Ovary (tissue), 9 donors: ENCODE measurements around the gene TMSB15A. TPM values are rescaled to one million over a fixed set of nuclear protein-coding genes. Genes with fewer than 3 reads are reported as not detected.
"Not testable (repeated sequence)": the region's sequence is repeated elsewhere in the genome, so short reads cannot be mapped to it uniquely, and the experiment has no call there.

Experiments used
- DNase-seq, 5 donors: peaks; one replicate each; pipeline ENCODE4 v3.0.0-alpha.2; 2019 to 2020
- H3K27ac ChIP-seq, 2 donors: fragments of 200-600 bp; one replicate each; pipeline versions ENCODE4 v1.5.1 to v1.8.0; 2019 to 2022
- H3K27me3 ChIP-seq: fragments of 200-600 bp; one replicate; pipeline ENCODE4 v1.8.0; 2022
- H3K36me3 ChIP-seq: fragments of 200-600 bp; sonication (generic); one replicate; pipeline ENCODE4 v1.5.1; 2019
- H3K4me1 ChIP-seq: one replicate; pipeline ENCODE4 v1.8.1; 2013; ENCODE audit warnings: mild to moderate bottlenecking, moderate library complexity; ENCODE audit not compliant: insufficient read depth
- H3K4me3 ChIP-seq: fragments of 200-600 bp; sonication (generic); one replicate; pipeline ENCODE4 v1.5.1; 2017
- H3K9me3 ChIP-seq, 2 donors: fragments of 200-600 bp in 1 of 2; sonication (generic) in 1 of 2; one replicate each; pipeline versions ENCODE4 v1.5.1 to v1.8.1; 2013 to 2019; ENCODE audit warnings: mild to moderate bottlenecking in 1 of 2, moderate library complexity in 1 of 2
- CTCF ChIP-seq, 3 donors: fragments of 450-650 bp in 2 of 3; fragments of 200-600 bp in 1 of 3; IDR thresholded peaks; one replicate each; pipeline versions ENCODE4 v1.5.1 to v1.8.0; 2016 to 2022; ENCODE audit warnings: antibody characterized with exemption in 3 of 3, mild to moderate bottlenecking in 1 of 3
- EP300 ChIP-seq: sonication (generic); formaldehyde crosslinking; IDR thresholded peaks from one replicate; pipeline ENCODE4 v1.6.1; 2017; ENCODE audit warnings: antibody characterized with exemption
- POLR2A ChIP-seq: fragments of 450-650 bp; IDR thresholded peaks from one replicate; pipeline ENCODE4 v1.6.1; 2017; ENCODE audit warnings: antibody characterized with exemption, mild to moderate bottlenecking, moderate library complexity
- WGBS, 3 donors: extraction: QIAGEN DNeasy Blood & Tissue Kit in 1 of 3; methylation state at CpG; one replicate each; pipeline versions ENCODE4 v1.1.5 to v1.1.7; 2013 to 2017; 5-methylcytosine and 5-hydroxymethylcytosine counted together
- intact Hi-C, 4 donors: fragments of 100-400 bp; cut with DNase I; formaldehyde crosslinking; loops; one replicate each; pipeline versions ENCODE4 v1.11.0 to v1.15.1; 2022 to 2023
- polyA plus RNA-seq, 2 donors: library from polyadenylated mRNA; stranded (reverse); fragments of 200-250 nt in 1 of 2; fragments of 350-450 nt in 1 of 2; fragmentation: Illumina TruSeq in 1 of 2; extraction: RNeasy Lipid Tissue Mini Kit (QIAGEN cat#74804) in 1 of 2; gene quantifications; one replicate each; pipeline ENCODE4 v1.2.3, GENCODE V29; 2013 to 2014
- total RNA-seq, 7 donors: library from RNA; depleted of rRNA in 2 of 7; stranded (reverse); fragments of >200 nt in 2 of 7; fragmentation: NEBNext Ultra II Directional in 3 of 7; extraction: Animal tissue kit (Norgen Biotek cat#: 25700) in 3 of 7; gene quantifications; one replicate each; pipeline versions ENCODE4 v1.1.0 to v1.2.4, GENCODE V29; 2016 to 2023
- donor health status: DM: no; HTN: no; CAD: no; lungs with moderate emphysema.
- donor health status: DM: no; HTN: no; CAD: no.
- donor health status: Bipolar disorder and iron deficiency.
- donor health status: DM: yes; HTN: yes; CAD: no.
- donor health status: DM: no; HTN: no; CAD: no.
- donor health status: DM: yes; HTN: yes; CAD: no.

Gene TMSB15A
- total and polyA plus RNA-seq, 9 donors = 0.74 to 12.9 (median 4.2) TPM

- no peak for TF ChIP-seq POLR2A
- TF ChIP-seq EP300 = no peak
- TF ChIP-seq CTCF (IDR thresholded peaks at IDR 0.05) = no peak
- no peak for DNase-seq
- no peaks in the 10 kb centered on the region for H3K27me3 ChIP-seq
- no peaks in the 10 kb centered on the region for H3K36me3 ChIP-seq
- no peaks in the 10 kb centered on the region for H3K9me3 ChIP-seq
- no peaks in the 10 kb centered on the region for H3K4me1 ChIP-seq
- no peak overlapping the region for H3K27ac ChIP-seq
- 78 to 88% (median 85%) methylated on average over 2 of the region's 2 CpGs for WGBS, 3 donors
- no peak overlapping the region for H3K4me3 ChIP-seq
- intact Hi-C loops = no loop called here
Observed at GRCh38 chrX:102498732-102499131, 17.8 kb downstream of the TMSB15A start.

- no peak overlapping the region for H3K27ac ChIP-seq
- intact Hi-C loops = no loop called here
Observed at GRCh38 chrX:102491766-102492165, 24.8 kb downstream of the TMSB15A start.

GRCh38 chrX:102478765-102479164 is 37.8 kb downstream of the TMSB15A start:
- 17 to 38% methylated on average over 2 to 3 of the region's 5 CpGs; no CpG with 5 or more reads in 1 of the 3 donors for WGBS, 3 donors
- H3K4me3 ChIP-seq, intact Hi-C loops, DNase-seq, H3K27me3 ChIP-seq, H3K4me1 ChIP-seq, H3K27ac ChIP-seq, H3K9me3 ChIP-seq, H3K36me3 ChIP-seq: not testable (repeated sequence)

More at GRCh38 chrX:102491766-102492165, 24.8 kb downstream of the TMSB15A start:
- no peak for DNase-seq
- H3K4me1 ChIP-seq = no peaks in the 10 kb centered on the region
- no peaks in the 10 kb centered on the region for H3K27me3 ChIP-seq
- TF ChIP-seq CTCF (IDR thresholded peaks at IDR 0.05) (no peak), EP300 (no peak), POLR2A (no peak)
- no peaks in the 10 kb centered on the region for H3K9me3 ChIP-seq
- no peaks in the 10 kb centered on the region for H3K36me3 ChIP-seq
- no peak overlapping the region for H3K4me3 ChIP-seq

- H3K4me1 ChIP-seq, H3K4me3 ChIP-seq, H3K9me3 ChIP-seq, H3K27me3 ChIP-seq, H3K36me3 ChIP-seq, intact Hi-C loops, H3K27ac ChIP-seq, DNase-seq: not testable (repeated sequence)
- 39 to 68% (median 54%) methylated on average over 7 of the region's 17 CpGs for WGBS, 3 donors
Observed at GRCh38 chrX:102471762-102472220, 44.7 kb downstream of the TMSB15A start, which contains the start of gene TCP11X2. TCP11X2 (minus strand) TSS chrX:102471812.

- H3K4me3 ChIP-seq, H3K27ac ChIP-seq, DNase-seq, H3K36me3 ChIP-seq, intact Hi-C loops, H3K9me3 ChIP-seq, H3K27me3 ChIP-seq, H3K4me1 ChIP-seq: not testable (repeated sequence)
- no CpG with 5 or more reads among the region's 3 CpGs for WGBS, 3 donors
Observed at GRCh38 chrX:102470215-102470614, 46.3 kb downstream of the TMSB15A start.

Other genes starting within 250 kb of the TMSB15A start
- not detected for gene NXF2B, start 76.7 kb downstream of the TMSB15A start, total RNA-seq
- not detected for gene NXF2B, start 76.7 kb downstream of the TMSB15A start, polyA plus RNA-seq
- gene TCP11X2, start 44.9 kb downstream of the TMSB15A start, total RNA-seq = under 1 TPM in 1 of 7 donors, not detected in 6; 0.22 TPM
- gene TCP11X2, start 44.9 kb downstream of the TMSB15A start, polyA plus RNA-seq = not detected
- gene ARMCX5, start 82.8 kb upstream of the TMSB15A start, total RNA-seq = 10 to 100 TPM; 10.6 to 17.6 (median 13.2) TPM
- 10 to 100 TPM; 10.2 to 14.8 TPM for gene ARMCX5, start 82.8 kb upstream of the TMSB15A start, polyA plus RNA-seq
- gene GPRASP1, start 134.7 kb upstream of the TMSB15A start, total RNA-seq = 10 to 100 TPM; 18.5 to 61.8 (median 45.8) TPM
- gene GPRASP1, start 134.7 kb upstream of the TMSB15A start, polyA plus RNA-seq = 10 to 100 TPM; 31.8 to 47.1 TPM
- gene GPRASP2, start 195.7 kb upstream of the TMSB15A start, total RNA-seq = 10 to 100 TPM; 19.6 to 60.6 (median 39.1) TPM
- 10 to 100 TPM; 33.3 to 42.2 TPM for gene GPRASP2, start 195.7 kb upstream of the TMSB15A start, polyA plus RNA-seq
- 10 to 100 TPM in 4 of 7 donors, 1 to 10 TPM in 3; 3.2 to 15.4 (median 11.1) TPM for gene GPRASP3, start 204.0 kb upstream of the TMSB15A start, total RNA-seq
- 1 to 10 TPM; 4.0 to 7.2 TPM for gene GPRASP3, start 204.0 kb upstream of the TMSB15A start, polyA plus RNA-seq